HEK293 (cell line): ENCODE measurements around the gene MPPED1.

ENCODE experiments used
- CTCF ChIA-PET: fragments of 350-600 bp; formaldehyde crosslinking; extraction: SDS; loops from one replicate; lab custom pipeline; 2021; ENCODE audit warnings: antibody characterized with exemption; lab: Yijun Ruan, JAX
- POLR2A ChIA-PET: fragments of 300-600 bp; formaldehyde crosslinking; extraction: SDS; loops from one replicate; lab custom pipeline; 2020; ENCODE audit warnings: antibody characterized with exemption, inconsistent platforms; lab: Yijun Ruan, JAX
- H3K27ac ChIP-seq: fragments of 200-500 bp; sonication (Bioruptor generic); 2 replicates; pipeline ENCODE4 v1.5.1; 2014; ENCODE audit warnings: low read depth, low read length, control low read depth, inconsistent platforms; ENCODE audit errors: extremely low read depth
- H3K36me3 ChIP-seq, 2 experiments: fragments of 200-500 bp in 1 of 2; sonication (Bioruptor generic) in 1 of 2; 1 replicate in 1 of 2; 2 replicates in 1 of 2; pipeline ENCODE4 v1.5.1; 2014 to 2017; ENCODE audit warnings: inconsistent platforms in 2 of 2, low read length in 2 of 2; ENCODE audit not compliant: control insufficient read depth in 2 of 2, insufficient read depth in 1 of 2
- H3K4me1 ChIP-seq: fragments of 200-500 bp; sonication (Bioruptor generic); 2 replicates; pipeline ENCODE4 v1.5.1; 2014; ENCODE audit warnings: mild to moderate bottlenecking, low read length, inconsistent platforms; ENCODE audit not compliant: control insufficient read depth, insufficient read depth
- H3K4me3 ChIP-seq: 2 replicates; pipeline ENCODE4 v1.5.1; 2011; ENCODE audit warnings: low read depth, mild to moderate bottlenecking, control low read depth, low read length, moderate library complexity
- H3K9me3 ChIP-seq: fragments of 200-500 bp; sonication (Bioruptor generic); 2 replicates; pipeline ENCODE4 v1.5.1; 2014; ENCODE audit warnings: low read depth, low read length, inconsistent platforms; ENCODE audit not compliant: control insufficient read depth, insufficient read depth
- BCL11A ChIP-seq: fragments of 450-650 bp; formaldehyde crosslinking; IDR thresholded peaks from 2 replicates; pipeline ENCODE4 v1.5.1; 2016; ENCODE audit warnings: low read depth, missing biosample characterization, missing genetic modification characterization
- CTCF ChIP-seq: fragments of 450-650 bp; formaldehyde crosslinking; IDR thresholded peaks from 2 replicates; pipeline ENCODE4 v1.5.1; 2016; ENCODE audit warnings: missing biosample characterization, missing genetic modification characterization
- FEZF1 ChIP-seq: fragments of 450-650 bp; formaldehyde crosslinking; IDR thresholded peaks from 2 replicates; pipeline ENCODE4 v1.5.1; 2016; ENCODE audit warnings: missing biosample characterization, missing genetic modification characterization
- HOXA7 ChIP-seq: sonication (generic); formaldehyde crosslinking; IDR thresholded peaks from 2 replicates; pipeline ENCODE4 v1.8.1; 2022; ENCODE audit warnings: missing genetic modification reagents, borderline replicate concordance
- ZBTB1 ChIP-seq: fragments of 450-650 bp; formaldehyde crosslinking; IDR thresholded peaks from 2 replicates; pipeline ENCODE4 v1.5.1; 2016; ENCODE audit warnings: missing biosample characterization, missing genetic modification characterization
- ZBTB44 ChIP-seq: fragments of 450-650 bp; IDR thresholded peaks from 2 replicates; pipeline ENCODE4 v1.5.1; 2018; ENCODE audit warnings: missing biosample characterization, mild to moderate bottlenecking, missing genetic modification characterization
- ZEB2 ChIP-seq: fragments of 450-650 bp; formaldehyde crosslinking; IDR thresholded peaks from 2 replicates; pipeline ENCODE4 v1.5.1; 2016; ENCODE audit warnings: missing biosample characterization, missing genetic modification characterization
- ZFP69B ChIP-seq: fragments of 450-650 bp; formaldehyde crosslinking; IDR thresholded peaks from 2 replicates; pipeline ENCODE4 v1.5.1; 2016; ENCODE audit warnings: missing biosample characterization, missing genetic modification characterization
- ZNF146 ChIP-seq: fragments of 450-650 bp; formaldehyde crosslinking; IDR thresholded peaks from 2 replicates; pipeline ENCODE4 v1.5.1; 2016; ENCODE audit warnings: missing biosample characterization, missing genetic modification characterization
- ZNF19 ChIP-seq: fragments of 450-650 bp; formaldehyde crosslinking; IDR thresholded peaks from 2 replicates; pipeline ENCODE4; 2016; ENCODE audit warnings: missing biosample characterization, missing genetic modification characterization, low read depth
- ZNF324 ChIP-seq: fragments of 450-650 bp; formaldehyde crosslinking; IDR thresholded peaks from 2 replicates; pipeline ENCODE4 v1.5.1; 2016; ENCODE audit warnings: missing biosample characterization, missing genetic modification characterization
- ZNF341 ChIP-seq: fragments of 450-650 bp; formaldehyde crosslinking; IDR thresholded peaks from 2 replicates; pipeline ENCODE4; 2016; ENCODE audit warnings: low read depth, missing biosample characterization, missing genetic modification characterization
- ZNF391 ChIP-seq: fragments of 450-650 bp; formaldehyde crosslinking; IDR thresholded peaks from 2 replicates; pipeline ENCODE4 v1.5.1; 2016; ENCODE audit warnings: low read depth, missing biosample characterization, missing genetic modification characterization, borderline replicate concordance
- ZNF426 ChIP-seq: fragments of 450-650 bp; formaldehyde crosslinking; IDR thresholded peaks from 2 replicates; pipeline ENCODE4 v1.5.1; 2017; ENCODE audit warnings: missing biosample characterization, missing genetic modification characterization, mild to moderate bottlenecking, inconsistent platforms, moderate library complexity
- ZNF449 ChIP-seq: fragments of 450-650 bp; formaldehyde crosslinking; IDR thresholded peaks from 2 replicates; pipeline ENCODE4 v1.5.1; 2017; ENCODE audit warnings: missing biosample characterization, mild to moderate bottlenecking, missing genetic modification characterization, moderate library complexity
- ZNF488 ChIP-seq: fragments of 450-650 bp; formaldehyde crosslinking; IDR thresholded peaks from 2 replicates; pipeline ENCODE4 v1.5.1; 2016; ENCODE audit warnings: missing biosample characterization, missing genetic modification characterization
- ZNF530 ChIP-seq: fragments of 450-650 bp; formaldehyde crosslinking; IDR thresholded peaks from 2 replicates; pipeline ENCODE4 v1.5.1; 2016; ENCODE audit warnings: low read depth, missing biosample characterization, missing genetic modification characterization
- ZNF623 ChIP-seq: fragments of 450-650 bp; formaldehyde crosslinking; IDR thresholded peaks from 2 replicates; pipeline ENCODE4 v1.5.1; 2016; ENCODE audit warnings: missing biosample characterization, missing genetic modification characterization
- ZNF639 ChIP-seq: fragments of 450-650 bp; formaldehyde crosslinking; IDR thresholded peaks from 2 replicates; pipeline ENCODE4 v1.5.1; 2016; ENCODE audit warnings: missing biosample characterization, missing genetic modification characterization
- ZNF776 ChIP-seq: fragments of 450-650 bp; formaldehyde crosslinking; IDR thresholded peaks from 2 replicates; pipeline ENCODE4 v1.5.0; 2017; ENCODE audit warnings: missing biosample characterization, missing genetic modification characterization, borderline replicate concordance

MPPED1 gene

GRCh38 chr22:43462701-43463100 is 50.9 kb downstream of the MPPED1 start (continued):
- TF ChIP-seq CTCF (tag by site-specific recombination) (no peak), FEZF1 (tag by site-specific recombination) (no peak)

- ChIA-PET POLR2A (no interaction called here), CTCF (interaction anchor here (0.7 to 0.9 kb wide), 2 partner anchors 9 to 111 kb away, joined by 3 read pairs; no protein-coding TSS in a partner anchor)
- H3K36me3 ChIP-seq = no peaks in the 10 kb centered on the region
Observed at GRCh38 chr22:43464809-43465208, 53.0 kb downstream of the MPPED1 start.

More at GRCh38 chr22:43464809-43465208, 53.0 kb downstream of the MPPED1 start:
- H3K9me3 ChIP-seq = no peaks in the 10 kb centered on the region
- TF ChIP-seq ZNF639 (tag by site-specific recombination) = no peak
- TF ChIP-seq HOXA7 (CRISPR knock-in tag) = no peak
- no peak for TF ChIP-seq ZNF449 (tag by site-specific recombination)
- no peak for TF ChIP-seq ZEB2 (tag by site-specific recombination)
- TF ChIP-seq ZBTB44 (tag by site-specific recombination) = no peak
- TF ChIP-seq ZNF324 (tag by site-specific recombination) = no peak
- no peak for TF ChIP-seq ZNF623 (tag by site-specific recombination)
- TF ChIP-seq ZNF530 (tag by site-specific recombination) = no peak
- TF ChIP-seq ZBTB1 (tag by site-specific recombination) = no peak
- TF ChIP-seq BCL11A (tag by site-specific recombination) = no peak
- TF ChIP-seq ZNF341 = no peak
- no peak for TF ChIP-seq ZNF776 (tag by site-specific recombination)
- TF ChIP-seq ZNF488 = no peak
- no peak for TF ChIP-seq ZNF426
- TF ChIP-seq ZNF146 (tag by site-specific recombination) = no peak
- no peak for TF ChIP-seq ZFP69B (tag by site-specific recombination)
- TF ChIP-seq ZNF391 (tag by site-specific recombination) = no peak
- TF ChIP-seq ZNF19 (tag by site-specific recombination) = no peak
- TF ChIP-seq, all 188 proteins: peak for 0
- H3K27ac ChIP-seq = no peak overlapping the region
- no peaks in the 10 kb centered on the region for H3K4me1 ChIP-seq
- no peak overlapping the region for H3K4me3 ChIP-seq
